HG03159 (cell line): ENCODE data around the gene PIP5KL1.
A peak's percentile ranks its signal among the peaks of the same experiment; 100 is the strongest.

Experiments used
- ATAC-seq: cut with Tn5 transposase; IDR thresholded peaks from one replicate; pipeline ENCODE4 v1.9.1; 2021; ENCODE audit warnings: mild to moderate bottlenecking, moderate library complexity; ENCODE audit not compliant: unreplicated experiment

Gene PIP5KL1

DNA sequence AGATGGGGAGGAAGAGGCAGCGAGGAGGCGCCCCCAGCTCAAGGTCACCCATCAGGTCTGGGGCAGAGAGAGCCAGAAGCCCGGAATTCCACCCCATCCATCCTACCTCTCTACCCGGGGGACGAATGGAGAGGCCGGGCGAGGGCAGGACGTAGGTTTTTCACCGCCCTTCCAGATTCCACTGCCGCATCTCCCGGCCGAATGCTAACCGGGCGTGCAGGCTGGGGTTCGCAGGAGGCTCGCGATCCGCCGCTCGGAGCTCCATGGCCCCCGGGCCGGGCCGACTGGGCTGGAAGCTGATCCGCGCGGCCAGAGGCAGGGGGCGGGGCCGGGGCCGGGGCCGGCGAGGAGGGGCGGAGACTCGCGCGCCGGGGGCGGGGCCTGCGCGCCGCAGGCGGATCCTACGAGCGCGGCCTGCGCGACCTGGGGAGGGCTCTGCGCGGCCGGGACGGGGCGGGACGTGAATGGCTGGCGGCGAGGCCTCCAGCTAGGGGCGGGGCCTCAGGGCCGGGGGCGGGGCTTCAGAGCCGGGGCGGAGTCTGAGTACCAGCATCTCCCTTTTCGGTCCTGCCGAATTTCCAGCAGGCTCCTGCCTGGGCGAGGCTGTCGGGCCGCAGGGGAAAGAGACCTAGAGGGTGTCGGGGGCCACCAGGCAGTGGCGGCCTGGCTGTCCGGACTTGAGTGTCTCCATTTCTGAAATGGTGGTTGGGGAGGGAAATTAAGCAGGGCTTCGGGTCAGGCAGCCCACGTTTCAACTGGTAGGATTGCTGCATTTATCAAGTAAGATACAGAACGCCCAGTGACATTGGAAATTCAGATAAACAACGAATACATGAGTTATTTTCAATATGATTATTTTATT is 13.6 kb downstream of the PIP5KL1 start, which contains the start of gene ST6GALNAC4:
TSS of gene ST6GALNAC4 (minus strand) at position 322 of the 862 bp plus-strand sequence. CDS start 622 bp downstream, outside the sequence.
- peak; percentile 71 for ATAC-seq

DNA sequence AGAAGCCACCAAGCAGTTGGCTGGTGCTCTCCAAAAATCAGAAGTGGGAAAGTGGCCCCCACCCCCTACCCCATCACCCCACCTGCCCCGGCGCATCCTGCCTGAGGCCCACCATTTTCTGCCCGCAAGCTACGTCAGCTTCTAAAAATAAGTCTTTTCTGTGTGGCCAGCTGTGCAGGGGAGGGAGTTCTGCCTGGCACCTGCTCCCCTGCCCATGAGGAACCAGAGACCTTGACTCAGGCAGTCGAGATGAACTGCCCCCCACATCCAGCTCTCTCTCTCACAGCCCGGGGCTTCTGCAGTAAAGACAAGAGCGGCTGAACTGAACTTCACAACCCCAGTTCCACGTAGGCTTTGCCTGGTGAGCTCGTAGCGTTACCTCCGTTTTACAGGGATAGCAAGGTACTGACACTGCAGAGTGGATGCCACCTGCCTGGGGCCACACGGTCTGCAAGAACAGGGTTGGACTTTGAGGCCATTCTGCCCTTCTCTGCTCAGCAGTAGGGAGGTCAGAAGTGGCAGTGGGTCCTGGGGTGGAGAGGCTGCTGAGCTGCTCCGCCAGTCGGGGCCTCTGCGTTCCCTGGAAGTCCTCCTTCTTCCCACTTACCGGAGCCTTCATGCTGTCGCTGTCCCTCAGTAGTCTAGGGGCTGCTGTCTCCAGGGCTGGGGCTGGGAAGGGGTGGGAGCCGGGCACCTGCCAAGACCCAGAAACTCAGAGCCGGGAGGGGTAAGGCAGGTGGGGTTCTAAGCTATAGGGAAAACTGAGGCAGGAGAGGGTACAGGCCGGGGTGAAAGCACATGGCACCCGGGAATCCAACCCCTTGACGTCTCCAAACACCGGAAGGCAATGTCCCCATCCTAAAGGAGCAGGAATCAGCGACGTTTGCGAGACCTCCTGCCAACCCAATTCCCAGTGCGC is 14.5 kb downstream of the PIP5KL1 start:
- no peak for ATAC-seq

DNA sequence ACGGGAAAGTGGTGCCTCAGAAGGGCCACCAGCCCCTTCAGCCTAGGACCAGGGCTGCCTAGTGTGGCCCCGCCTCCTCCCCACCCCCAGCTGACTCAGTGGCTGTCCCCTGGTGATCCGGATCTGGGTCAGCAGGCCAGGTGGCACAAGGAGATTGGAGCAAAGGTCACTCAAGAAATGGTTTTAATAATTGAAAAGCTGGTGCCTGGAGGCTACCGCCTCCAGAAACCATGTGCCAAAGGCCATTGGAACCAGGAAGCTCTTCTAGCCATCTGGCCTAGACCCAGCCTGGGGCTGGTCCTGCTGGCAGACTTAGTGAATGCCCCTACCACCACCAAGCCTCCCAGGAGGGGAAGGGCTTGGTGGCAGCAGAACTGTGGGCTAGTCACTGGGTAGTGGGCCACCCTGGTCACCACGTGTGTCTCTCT is 15.2 kb downstream of the PIP5KL1 start:
- no peak for ATAC-seq

DNA sequence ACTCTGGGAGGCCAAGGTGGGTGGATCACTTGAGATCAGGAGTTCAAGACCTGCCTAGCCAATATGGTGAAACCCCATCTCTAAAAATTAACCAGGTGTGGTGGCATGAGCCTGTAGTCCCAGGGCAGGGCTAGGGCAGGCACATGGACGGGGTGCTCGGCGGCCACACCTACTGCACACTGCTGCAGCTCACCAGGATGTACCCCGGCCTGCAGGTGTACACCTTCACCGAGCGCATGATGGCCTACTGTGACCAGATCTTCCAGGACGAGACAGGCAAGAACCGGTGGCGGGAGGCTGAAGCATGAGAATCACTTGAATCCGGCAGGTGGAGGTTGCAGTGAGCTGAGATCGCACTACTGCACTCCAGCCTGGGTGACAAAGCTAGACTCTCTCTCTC is 16.9 kb downstream of the PIP5KL1 start:
- ATAC-seq: no peak

DNA sequence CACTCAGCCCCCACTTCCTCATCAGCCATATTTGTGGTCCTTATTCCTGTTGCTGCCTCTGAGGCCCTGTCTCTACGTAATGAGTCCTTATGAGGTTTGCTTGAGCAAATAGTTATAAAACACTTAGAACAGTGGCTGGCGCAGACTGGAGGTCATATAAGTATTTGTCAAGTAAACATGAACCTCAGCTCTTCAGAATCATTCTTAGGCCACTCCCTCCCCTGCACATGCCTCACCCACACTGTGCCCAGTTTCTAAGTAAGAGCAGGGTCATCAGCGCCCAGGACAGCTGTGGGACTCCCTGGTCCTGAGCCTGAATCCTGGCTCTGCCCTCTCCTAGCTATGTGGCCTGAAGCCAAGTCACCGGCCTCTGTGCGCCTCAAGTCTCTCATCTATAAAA is 17.7 kb downstream of the PIP5KL1 start:
- no peak for ATAC-seq

DNA sequence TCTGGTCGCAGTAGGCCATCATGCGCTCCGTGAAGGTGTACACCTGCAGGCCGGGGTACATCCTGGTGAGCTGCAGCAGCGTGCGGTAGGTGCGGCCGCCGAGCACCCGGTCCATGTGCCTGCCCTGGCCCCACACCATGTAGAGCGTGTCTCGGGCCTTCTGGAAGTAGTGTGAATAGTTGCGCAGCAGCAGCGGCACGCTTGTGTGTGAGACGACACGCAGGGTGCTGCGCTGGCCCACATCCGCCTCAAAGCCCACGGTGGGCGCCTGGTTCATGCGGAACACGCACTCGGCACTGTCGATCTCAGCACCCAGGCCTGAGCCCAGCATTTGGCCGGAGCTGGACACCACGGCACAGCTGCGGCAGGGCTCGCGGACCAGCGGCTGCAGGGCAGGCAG is 18.3 kb downstream of the PIP5KL1 start:
- no peak for ATAC-seq

DNA sequence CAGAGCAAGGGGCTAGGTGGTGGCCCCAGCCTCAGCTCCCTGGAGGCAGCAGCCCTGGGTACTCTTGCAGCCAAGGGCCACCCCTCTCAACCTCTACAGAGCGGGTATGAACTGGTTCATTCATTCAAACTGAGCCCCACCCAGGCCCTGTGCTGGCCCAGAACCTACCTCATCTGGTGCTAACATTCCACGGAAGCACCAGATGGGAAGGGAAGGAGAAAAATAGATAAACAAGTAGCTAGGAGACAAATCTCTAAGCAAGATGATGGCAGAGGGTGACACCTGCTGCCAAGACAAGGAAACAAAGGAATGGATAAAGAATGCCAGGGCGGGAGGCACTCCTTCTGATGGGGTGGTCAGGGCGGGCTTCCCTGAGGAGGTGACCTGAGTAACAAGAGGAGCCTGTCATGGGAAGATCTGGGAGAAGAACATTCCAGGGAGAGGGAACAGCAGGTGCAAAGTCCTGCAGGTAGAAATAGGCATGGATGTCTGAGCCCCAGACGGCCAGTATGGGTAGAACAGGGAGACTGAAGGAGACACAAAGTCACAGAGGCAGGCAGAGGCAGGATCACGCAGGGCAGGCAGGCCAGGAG is 19.9 kb downstream of the PIP5KL1 start:
- ATAC-seq: no peak

DNA sequence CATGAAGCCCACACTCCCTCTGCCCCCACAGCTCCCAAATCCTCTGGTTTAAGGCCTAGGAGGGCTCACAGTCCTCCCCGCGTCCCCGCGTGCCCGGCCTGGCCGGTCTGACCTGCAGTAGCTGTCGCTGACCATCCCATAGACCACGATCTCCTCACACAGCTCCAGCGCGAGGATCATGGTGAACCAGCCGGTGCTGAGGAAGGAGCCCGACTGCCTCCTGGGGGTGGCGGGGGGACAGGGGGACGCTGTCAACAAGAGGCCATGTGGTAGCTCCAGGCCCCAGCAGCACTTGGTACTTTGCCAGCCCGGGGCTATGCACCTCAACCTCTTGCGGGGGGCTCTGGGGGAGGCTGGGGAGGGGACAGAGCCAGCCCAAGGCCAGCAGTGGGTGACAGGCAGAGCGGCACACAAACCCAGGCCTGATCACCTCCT is 20.7 kb downstream of the PIP5KL1 start:
- ATAC-seq: no peak

DNA sequence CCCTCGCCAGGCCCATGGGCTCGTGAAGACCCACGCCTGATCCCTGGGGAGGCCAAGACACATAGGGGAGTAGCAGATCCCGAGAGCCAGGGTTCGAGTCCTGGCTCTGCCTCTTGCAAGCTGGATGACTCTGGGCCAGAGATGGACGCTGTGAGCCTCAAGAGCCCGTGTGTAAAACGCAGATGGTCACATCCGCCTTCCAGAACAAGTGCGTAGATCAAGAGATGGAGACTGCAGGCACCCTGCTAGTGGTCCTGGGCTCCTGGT is 22.0 kb downstream of the PIP5KL1 start:
- no peak for ATAC-seq

DNA sequence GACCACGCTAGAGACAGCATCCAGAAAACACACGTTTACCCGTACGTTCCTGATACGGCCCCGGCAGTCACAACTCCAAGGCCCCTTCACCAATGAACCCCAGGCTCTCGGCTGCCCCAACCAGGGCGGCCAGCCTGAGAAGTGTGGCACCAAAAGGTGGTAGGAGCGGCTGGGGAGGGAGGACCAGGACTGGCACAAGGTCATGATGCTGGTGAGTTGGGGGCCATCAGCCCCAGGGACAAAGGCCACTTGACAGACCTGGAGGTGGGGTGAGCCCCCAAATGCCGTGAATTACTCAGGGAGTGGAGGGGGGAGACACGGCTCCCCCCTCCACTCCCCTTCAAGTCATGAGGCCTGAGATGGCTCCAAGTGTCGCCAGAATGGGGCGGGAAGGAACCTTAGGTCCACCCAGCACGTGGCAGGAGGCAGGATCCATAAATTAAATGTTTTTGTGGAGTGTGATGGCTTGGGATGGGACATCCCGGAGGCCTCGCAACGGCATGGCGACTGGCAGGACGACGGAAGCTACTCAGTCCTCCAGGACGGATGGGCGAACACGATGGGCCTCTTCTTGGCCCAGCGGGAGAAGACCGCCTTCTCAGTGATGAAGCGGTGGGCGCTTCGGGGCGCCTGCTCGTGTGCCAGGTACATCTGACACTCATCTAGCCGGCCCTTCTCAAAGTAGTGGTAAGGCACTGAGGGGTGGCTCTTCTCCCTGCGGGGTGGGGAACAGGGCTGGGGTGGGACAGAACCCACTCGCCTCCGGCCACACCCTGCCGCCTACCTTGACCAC is 22.5 kb downstream of the PIP5KL1 start:
- no peak for ATAC-seq

DNA sequence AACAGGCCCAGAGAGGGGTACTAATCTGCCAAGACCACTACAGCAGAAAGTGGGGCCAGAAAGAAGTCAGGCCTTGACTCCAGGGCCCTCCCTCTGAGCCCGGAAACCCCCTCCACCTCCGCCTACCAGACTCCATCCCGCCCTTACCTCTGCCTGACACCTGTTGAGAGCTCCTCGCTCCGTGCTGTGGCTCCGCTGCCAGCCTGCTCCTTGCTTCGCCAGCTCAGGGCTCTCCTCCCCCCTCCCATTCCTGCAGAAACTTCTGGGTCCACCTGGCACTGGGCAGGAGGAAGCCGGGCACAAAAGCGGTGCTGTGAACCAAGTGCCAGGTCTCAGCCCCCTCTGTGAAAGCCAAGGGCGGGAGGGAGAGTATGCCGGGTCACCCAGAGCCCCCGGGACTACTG is 24.8 kb downstream of the PIP5KL1 start:
- no peak for ATAC-seq

DNA sequence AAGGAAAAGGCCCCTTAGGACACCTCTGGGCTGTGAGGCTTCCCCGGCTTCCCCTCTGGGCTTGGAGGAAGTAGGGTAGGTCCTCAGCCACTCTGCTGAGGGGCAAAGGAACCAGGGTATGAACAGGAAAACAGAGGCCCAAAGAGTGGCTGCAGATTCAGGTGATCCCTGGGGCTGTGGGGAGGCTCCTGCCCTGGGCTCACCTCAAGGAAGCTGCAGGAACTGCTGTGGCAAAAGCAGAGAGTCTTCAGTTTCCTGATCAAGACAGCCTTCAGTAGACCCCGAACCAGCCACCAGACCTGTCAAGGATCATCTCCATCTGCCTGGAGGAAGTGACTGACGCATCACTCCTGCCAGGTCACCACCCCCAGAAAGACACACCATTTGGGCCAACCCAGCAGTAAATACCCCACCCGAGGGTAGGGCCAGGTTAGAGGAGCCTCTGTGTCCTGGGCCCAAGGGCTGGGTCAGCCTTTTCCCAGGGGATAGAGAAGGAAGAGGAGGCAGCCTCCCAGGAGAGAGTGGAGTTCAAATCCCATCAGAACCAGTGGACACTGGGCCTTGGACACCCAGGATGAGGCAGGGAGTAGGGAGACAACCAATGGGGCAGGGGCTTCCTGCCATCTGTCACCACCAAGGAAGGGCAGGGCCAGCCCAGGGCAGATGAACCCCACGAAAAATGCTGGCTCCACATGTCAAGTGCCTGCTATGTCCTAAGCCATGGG is 25.4 kb downstream of the PIP5KL1 start:
- no peak for ATAC-seq

DNA sequence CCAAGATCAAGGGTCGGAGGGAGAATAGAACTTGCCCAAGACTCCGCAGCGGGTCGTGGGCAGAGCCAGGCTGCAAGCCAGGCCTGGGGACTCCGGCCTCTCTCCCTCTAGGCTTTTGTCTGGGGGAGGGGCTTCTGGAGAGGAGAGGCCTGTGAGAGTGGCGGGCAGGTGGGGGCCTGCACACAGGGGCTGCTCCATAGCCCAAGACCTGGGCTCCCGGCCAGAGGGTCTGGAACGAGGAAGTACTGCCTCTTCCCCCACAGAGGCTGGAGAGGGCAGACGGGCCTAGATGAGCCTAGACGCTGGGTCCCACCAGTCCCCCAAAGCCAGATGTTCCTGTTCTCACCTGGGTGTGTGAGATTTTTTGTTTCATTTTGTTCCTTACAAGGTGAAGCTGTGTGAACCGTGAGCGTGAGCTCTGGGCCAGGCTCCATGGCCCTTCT is 26.0 kb downstream of the PIP5KL1 start:
- ATAC-seq: no peak

DNA sequence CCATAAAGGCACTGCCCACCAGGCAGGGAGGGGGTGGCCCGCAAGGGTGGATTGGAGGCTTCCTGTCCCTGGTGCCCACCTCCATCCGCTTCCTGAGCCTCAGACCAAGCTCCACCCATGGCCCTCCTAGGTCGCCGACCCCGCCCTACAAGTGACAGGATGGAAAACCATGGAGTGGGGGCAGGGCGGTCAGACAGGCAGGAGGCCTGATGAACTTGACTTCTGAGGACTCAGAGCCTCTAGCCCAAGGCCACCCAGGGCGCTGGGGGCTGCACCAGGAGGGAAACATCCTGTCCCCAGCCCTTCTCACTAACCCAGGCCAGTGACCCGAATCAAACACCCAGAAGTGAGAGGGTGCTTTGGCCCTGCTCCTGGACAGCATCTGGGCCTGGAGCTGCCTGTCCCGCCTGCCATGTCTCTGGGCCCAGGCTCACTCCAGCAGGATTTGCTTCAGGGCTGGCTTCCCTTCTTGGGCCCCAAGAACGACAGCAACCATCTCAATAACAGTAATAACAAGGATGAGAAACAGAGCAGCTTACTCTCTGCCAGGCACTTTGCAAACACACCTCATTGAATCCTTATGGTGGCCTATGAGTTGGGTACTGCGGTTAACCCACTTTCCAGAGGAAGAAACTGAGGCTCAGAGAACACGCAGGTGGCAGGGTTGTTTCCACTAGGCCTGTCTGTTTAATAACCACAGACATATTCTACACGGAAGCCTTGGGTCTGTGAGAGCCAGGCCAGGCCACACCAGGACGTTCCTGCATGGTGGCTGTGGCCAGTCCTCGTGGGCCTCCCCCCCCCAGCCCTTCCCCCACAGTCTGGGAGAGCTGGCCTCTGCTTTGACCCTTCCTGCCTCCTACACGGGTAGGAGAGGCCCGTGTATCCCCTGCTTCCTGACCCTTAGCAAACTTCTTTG is 26.8 kb downstream of the PIP5KL1 start:
- ATAC-seq: no peak

DNA sequence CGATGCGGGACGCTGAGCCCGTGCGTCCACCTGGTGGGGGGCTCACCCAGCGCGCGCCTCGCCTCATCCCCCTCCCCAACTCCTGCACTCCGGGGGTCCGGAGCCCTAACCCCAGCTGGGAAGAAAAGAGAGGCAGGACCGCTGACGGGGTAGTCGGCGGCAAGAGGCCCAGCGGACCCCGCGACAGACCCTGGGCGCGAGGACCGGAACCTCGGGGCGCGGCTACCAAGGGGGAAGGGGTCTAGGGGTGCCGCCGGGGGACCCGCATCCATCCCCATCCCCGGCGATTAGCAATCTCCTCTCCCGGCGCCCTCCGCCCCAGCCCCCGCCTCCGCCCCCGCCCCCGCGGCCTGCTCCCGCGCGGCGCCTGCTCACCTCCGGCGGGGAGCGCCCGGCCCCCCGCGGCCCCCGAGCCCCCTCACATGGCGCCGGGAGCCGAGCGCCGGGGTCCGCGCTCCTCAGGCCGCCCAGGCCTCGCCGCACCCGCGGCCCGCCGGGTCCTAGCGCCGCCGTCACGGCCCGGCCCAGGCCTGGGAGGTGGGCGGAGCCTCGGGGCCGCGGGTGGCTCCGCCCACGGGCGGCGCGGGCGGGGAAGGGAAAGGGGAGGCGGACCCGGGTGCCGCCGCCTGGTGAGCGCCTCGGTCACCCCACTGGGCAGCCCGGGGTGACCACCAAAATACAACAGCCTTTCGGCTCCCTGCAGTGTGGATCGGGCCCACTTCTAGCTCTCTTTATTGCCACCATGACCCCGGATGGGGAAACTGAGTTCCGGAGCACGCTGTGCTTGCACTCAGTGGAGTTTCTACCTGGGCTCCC is 31.2 kb downstream of the PIP5KL1 start, which contains the start of gene ST6GALNAC6:
TSS of gene ST6GALNAC6 (minus strand) at position 476 of the 816 bp plus-strand sequence. CDS start 1,622 bp downstream, outside the sequence.
- ATAC-seq: peak; percentile 61

DNA sequence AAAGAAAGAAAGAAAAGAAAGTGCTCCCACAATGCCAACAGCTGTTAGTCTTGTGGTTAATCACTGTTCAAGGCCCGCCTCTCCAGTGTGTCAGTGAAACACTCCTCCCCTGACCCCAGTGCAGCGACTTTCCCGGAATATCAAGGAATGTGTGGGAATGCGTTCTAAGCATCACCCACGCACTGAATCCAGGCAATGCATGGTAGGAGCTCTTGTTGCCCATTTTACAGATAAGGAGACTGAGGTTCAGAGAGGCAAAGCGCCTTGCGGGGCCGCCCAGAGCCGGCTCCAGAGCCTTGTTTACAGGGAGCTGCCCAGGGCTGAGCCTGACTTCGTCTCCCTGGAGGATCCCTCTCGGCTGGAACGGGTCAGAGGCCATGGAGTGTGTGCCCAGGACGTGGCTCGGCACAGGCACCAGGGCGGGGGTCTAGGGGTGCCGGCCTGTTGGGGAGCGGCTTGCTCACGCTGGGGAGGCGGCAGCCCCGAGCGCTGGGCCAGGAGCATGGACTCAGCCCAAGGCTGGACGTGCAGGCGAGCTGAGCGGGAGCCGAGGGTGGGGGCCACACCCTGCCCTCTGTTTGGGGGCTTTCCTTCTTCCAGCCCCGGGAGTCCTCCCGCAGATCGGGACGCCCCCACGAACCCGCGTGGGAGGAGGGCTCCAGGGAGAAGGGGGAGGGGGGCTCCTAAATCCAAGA is 32.0 kb downstream of the PIP5KL1 start:
- no peak for ATAC-seq

DNA sequence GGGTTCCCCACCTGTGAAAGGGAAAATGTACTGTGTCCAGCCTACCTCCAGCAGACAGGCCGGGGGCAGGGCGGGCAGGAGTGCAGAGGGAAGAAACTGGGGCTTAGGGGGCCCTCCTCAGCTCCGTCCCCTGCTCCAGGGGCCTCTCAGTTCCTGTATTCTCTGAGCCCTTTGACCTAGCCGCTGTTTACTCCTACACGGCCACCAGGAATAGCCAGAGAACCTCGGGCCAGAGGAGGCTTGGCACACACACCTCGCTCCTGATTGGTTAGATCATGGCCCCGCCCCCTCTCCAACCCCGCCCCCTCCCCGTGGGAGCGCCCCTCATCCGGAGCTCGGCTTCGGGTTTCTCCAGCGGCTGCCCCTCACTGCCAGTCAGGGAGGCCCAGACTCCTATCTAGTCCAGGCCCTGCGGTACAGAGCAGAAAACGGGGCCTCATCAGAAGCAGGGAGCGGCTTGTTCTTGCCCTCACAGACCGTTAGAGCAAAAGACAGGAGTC is 33.3 kb downstream of the PIP5KL1 start:
- no peak for ATAC-seq
